Calu3 (cell line): ENCODE results near the gene SPART. TPM values are rescaled to one million over a fixed set of nuclear protein-coding genes. Genes with fewer than 3 reads are reported as not detected.

Experiments used
- BruUV-seq: library from RNA; stranded (reverse); fragments of 400-500 nt; replicated peaks from 2 replicates; lab custom pipeline; 2021; lab: Mats Ljungman, UMichigan
- CTCF ChIA-PET: fragments of 300-600 bp; sonication (Branson Sonifier 250); formaldehyde crosslinking; loops from one replicate; lab custom pipeline; 2022; ENCODE audit warnings: antibody characterized with exemption; lab: Charles Lee
- DNase-seq: peaks from one replicate; pipeline ENCODE4 v3.0.0; 2022
- H3K27ac Mint-ChIP-seq: one replicate; pipeline ENCODE4 v1.8.0; 2022; ENCODE audit warnings: mixed read lengths; ENCODE audit not compliant: unreplicated experiment
- H3K27me3 Mint-ChIP-seq: one replicate; pipeline ENCODE4 v1.8.0; 2022; ENCODE audit warnings: mixed read lengths; ENCODE audit not compliant: unreplicated experiment
- H3K36me3 Mint-ChIP-seq: one replicate; pipeline ENCODE4 v1.8.0; 2022; ENCODE audit warnings: mild to moderate bottlenecking, moderate library complexity, mixed read lengths; ENCODE audit not compliant: insufficient read depth, unreplicated experiment
- H3K4me1 Mint-ChIP-seq: one replicate; pipeline ENCODE4 v1.8.0; 2022; ENCODE audit warnings: mild to moderate bottlenecking, low read depth, mixed read lengths; ENCODE audit not compliant: unreplicated experiment
- H3K4me3 Mint-ChIP-seq: one replicate; pipeline ENCODE4 v1.8.0; 2022; ENCODE audit warnings: mild to moderate bottlenecking, low read depth, moderate library complexity, mixed read lengths; ENCODE audit not compliant: unreplicated experiment
- H3K9me3 Mint-ChIP-seq: one replicate; pipeline ENCODE4 v1.8.0; 2022; ENCODE audit warnings: low read depth, mixed read lengths; ENCODE audit not compliant: unreplicated experiment
- intact Hi-C: fragments of 100-400 bp; cut with micrococcal nuclease; formaldehyde crosslinking; loops from one replicate; pipeline ENCODE4 v1.10.0; 2022; ENCODE audit not compliant: unreplicated experiment
- total RNA-seq: library from RNA; stranded (reverse); gene quantifications from 2 replicates; pipeline ENCODE4 v1.2.3, GENCODE V29; 2022
- TF ChIP-seq, protein P1 (sequence below): fragments of 200-600 bp; IDR thresholded peaks from one replicate; pipeline ENCODE4 v1.8.0; 2022; ENCODE audit warnings: antibody characterized with exemption; ENCODE audit not compliant: unreplicated experiment

The SPART gene
- total RNA-seq, 1 experiment from 2014 or later: not detected

DNA sequence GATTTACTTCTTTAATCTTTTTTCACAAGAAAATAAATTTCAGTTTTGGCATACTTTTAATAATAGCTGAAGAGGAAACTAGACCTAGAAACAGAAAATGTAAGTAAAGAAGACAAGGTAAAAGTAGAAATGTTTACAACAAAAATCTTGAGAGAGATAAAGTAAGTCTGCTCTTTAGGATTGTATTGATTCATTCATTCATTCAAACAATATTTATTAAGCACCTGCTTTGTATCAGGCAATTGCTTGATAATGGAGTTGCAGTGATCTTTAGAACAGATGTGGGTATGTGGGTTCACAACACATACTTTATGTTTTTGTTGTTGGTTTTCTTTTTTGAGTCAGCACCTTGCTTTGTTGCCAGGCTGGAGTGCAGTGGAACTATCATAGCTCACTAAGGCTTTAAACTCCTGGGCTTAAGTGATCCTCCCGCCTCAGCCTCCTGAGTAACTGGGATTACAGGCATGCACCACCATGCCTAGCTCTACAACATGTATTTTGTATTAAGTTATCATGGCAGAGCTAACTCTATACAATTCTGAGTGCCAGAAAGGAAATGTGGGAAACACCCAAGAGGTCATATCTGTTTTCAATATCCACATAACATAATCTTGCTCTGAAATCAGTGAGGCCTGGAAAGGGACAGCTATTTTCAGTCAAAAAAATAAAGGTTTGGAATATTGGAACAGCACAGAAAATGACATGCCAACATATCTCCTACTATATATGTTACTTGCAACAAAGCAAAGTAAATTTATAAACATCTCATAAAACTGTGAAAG lies 8.8 kb upstream of the SPART start:
- Mint-ChIP-seq H3K27ac (no peak overlapping the region), H3K4me3 (no peak overlapping the region), H3K9me3 (no peaks in the 10 kb centered on the region), H3K36me3 (no peaks in the 10 kb centered on the region), H3K4me1 (no peaks in the 10 kb centered on the region), H3K27me3 (no peaks in the 10 kb centered on the region)
- TF ChIP-seq, protein P1, sequence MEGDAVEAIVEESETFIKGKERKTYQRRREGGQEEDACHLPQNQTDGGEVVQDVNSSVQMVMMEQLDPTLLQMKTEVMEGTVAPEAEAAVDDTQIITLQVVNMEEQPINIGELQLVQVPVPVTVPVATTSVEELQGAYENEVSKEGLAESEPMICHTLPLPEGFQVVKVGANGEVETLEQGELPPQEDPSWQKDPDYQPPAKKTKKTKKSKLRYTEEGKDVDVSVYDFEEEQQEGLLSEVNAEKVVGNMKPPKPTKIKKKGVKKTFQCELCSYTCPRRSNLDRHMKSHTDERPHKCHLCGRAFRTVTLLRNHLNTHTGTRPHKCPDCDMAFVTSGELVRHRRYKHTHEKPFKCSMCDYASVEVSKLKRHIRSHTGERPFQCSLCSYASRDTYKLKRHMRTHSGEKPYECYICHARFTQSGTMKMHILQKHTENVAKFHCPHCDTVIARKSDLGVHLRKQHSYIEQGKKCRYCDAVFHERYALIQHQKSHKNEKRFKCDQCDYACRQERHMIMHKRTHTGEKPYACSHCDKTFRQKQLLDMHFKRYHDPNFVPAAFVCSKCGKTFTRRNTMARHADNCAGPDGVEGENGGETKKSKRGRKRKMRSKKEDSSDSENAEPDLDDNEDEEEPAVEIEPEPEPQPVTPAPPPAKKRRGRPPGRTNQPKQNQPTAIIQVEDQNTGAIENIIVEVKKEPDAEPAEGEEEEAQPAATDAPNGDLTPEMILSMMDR: no peak
- CTCF ChIA-PET: no interaction called here
- no peak for DNase-seq
- intact Hi-C loops: no loop called here
- BruUV-seq: no TSS peak

DNA sequence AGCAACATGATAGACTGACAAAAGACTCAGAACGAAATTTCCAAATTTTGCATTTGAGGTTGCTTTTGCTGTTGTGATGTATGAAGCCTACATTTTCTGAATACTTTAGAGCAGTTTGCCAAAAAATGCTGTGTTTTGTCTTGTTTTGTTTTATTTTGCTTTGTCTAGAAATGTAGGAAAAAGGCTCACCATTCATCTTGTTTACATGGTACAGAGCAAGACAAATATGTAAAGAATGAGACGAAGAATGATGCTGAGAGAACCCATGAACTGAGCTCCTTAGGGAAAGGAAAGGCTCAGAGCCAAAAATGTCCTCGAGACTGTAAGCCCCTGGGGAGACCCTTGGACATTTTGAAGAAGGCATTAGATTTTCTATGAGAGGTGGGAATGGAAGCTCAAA lies 6.8 kb upstream of the SPART start:
- Mint-ChIP-seq H3K27ac (no peak overlapping the region), H3K27me3 (no peaks in the 10 kb centered on the region), H3K36me3 (no peaks in the 10 kb centered on the region), H3K9me3 (no peaks in the 10 kb centered on the region), H3K4me3 (no peak overlapping the region), H3K4me1 (no peaks in the 10 kb centered on the region)
- TF ChIP-seq, protein P1: no peak
- no peak for DNase-seq
- CTCF ChIA-PET: no interaction called here
- no TSS peak for BruUV-seq
- intact Hi-C loops: no loop called here

DNA sequence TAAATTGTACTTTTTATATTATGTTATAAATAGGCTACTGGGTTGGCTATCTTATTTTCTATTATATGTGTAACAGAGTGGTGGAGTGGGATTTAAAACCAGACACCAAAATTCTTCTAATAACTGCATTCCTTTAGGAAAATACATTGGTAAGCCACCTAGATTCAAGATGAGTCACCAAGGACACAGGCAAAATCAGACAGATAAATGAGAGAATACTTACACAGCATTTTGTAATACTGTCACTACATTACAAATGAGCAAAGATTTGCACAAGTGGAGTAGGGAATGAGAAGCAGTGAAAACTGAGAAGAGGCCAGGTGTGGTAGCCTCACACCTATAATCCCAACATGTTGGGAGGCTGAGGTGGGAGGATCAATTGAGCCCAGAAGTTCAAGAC lies 6.2 kb upstream of the SPART start:
- Mint-ChIP-seq H3K4me3 (no peak overlapping the region), H3K4me1 (no peaks in the 10 kb centered on the region), H3K27me3 (no peaks in the 10 kb centered on the region), H3K36me3 (no peaks in the 10 kb centered on the region), H3K27ac (no peak overlapping the region), H3K9me3 (no peaks in the 10 kb centered on the region)
- TF ChIP-seq, protein P1: no peak
- DNase-seq: no peak
- intact Hi-C loops: no loop called here
- CTCF ChIA-PET: no interaction called here
- no TSS peak for BruUV-seq

DNA sequence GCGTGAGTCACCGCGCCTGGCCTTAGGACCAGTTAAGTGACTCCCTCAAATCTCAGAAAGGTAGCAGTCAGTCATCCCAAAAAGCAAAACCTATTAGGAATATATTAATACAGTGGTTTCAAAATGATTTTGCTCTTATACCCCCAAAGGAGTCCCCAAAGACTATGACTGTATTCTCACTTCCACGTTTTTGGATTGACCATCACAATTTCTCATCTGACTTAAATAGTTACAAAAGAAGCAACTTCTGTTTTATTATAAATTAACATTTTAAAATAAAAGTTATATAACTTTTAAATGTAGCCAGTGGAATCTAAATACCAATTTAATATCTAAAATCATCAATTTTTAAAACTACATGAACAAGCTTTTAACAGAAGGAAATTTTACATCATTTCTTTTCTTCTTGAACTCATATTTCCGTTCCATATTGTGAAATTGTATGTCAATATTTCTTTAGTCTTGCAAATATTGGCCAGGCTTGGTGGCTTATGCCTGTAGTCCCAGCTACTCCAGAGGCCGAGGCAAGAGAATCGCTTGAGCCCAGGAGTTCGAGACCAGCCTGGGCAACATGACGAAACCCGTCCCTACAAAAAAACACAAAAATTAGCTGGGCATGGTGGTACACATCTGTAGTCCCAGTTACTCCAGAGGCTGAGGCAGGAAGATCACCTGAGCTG lies 1.5 kb upstream of the SPART start:
- BruUV-seq: no TSS peak
- H3K36me3 Mint-ChIP-seq: no peaks in the 10 kb centered on the region
- H3K9me3 Mint-ChIP-seq: no peaks in the 10 kb centered on the region
- no peaks in the 10 kb centered on the region for H3K4me1 Mint-ChIP-seq
- DNase-seq: no peak
- H3K4me3 Mint-ChIP-seq: no peak overlapping the region
- no peak overlapping the region for H3K27ac Mint-ChIP-seq
- CTCF ChIA-PET: interaction anchor here (1.0 kb wide), 1 partner anchor 47 kb away, joined by 3 read pairs; no protein-coding TSS in a partner anchor
- no peaks in the 10 kb centered on the region for H3K27me3 Mint-ChIP-seq
- TF ChIP-seq, protein P1: no peak
- intact Hi-C loops: no loop called here
